GM18505 (cell line): Measurements from ENCODE around the gene MYBPC1.
"Not testable (repeated sequence)": the region's sequence is repeated elsewhere in the genome, so short reads cannot be mapped to it uniquely, and the experiment has no call there.

Source experiments
- ATAC-seq: cut with Tn5 transposase; IDR thresholded peaks from one replicate; pipeline ENCODE4 v1.9.1; 2021; ENCODE audit not compliant: unreplicated experiment
- POLR2A ChIP-seq: IDR thresholded peaks from 4 replicates; pipeline ENCODE4 v1.6.1; 2011; ENCODE audit warnings: borderline replicate concordance; ENCODE audit not compliant: insufficient read depth, insufficient read length; ENCODE audit errors: extremely low read depth

MYBPC1 gene, protein sequence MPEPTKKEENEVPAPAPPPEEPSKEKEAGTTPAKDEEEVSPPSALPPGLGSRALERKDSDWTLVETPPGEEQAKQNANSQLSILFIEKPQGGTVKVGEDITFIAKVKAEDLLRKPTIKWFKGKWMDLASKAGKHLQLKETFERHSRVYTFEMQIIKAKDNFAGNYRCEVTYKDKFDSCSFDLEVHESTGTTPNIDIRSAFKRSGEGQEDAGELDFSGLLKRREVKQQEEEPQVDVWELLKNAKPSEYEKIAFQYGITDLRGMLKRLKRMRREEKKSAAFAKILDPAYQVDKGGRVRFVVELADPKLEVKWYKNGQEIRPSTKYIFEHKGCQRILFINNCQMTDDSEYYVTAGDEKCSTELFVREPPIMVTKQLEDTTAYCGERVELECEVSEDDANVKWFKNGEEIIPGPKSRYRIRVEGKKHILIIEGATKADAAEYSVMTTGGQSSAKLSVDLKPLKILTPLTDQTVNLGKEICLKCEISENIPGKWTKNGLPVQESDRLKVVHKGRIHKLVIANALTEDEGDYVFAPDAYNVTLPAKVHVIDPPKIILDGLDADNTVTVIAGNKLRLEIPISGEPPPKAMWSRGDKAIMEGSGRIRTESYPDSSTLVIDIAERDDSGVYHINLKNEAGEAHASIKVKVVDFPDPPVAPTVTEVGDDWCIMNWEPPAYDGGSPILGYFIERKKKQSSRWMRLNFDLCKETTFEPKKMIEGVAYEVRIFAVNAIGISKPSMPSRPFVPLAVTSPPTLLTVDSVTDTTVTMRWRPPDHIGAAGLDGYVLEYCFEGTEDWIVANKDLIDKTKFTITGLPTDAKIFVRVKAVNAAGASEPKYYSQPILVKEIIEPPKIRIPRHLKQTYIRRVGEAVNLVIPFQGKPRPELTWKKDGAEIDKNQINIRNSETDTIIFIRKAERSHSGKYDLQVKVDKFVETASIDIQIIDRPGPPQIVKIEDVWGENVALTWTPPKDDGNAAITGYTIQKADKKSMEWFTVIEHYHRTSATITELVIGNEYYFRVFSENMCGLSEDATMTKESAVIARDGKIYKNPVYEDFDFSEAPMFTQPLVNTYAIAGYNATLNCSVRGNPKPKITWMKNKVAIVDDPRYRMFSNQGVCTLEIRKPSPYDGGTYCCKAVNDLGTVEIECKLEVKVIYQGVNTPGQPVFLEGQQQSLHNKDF

DNA sequence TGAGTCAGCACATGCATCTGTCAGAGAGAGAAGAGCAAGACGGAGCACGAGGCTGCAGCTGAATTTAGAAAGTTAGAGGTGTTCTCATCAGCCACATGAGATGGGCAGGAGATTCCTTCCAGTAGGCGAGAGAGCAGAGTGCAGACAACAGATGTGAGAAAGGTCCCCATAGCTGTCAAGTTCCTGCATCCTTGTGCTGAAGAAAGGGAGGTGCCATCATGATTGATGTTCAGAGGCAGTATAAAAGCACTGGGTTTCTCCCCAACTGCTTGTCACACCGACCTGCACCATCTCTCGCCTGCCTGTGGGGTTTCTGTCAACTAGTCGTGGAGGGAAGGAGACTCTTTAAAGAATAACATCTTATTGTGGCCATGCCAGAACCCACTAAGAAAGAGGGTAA is at the start of gene MYBPC1:
MYBPC1 (plus strand) TSS at position 272 of the 400 bp plus-strand sequence; CDS start at position 372, 100 bp downstream.
- TF ChIP-seq POLR2A = no peak
- no peak for ATAC-seq

DNA sequence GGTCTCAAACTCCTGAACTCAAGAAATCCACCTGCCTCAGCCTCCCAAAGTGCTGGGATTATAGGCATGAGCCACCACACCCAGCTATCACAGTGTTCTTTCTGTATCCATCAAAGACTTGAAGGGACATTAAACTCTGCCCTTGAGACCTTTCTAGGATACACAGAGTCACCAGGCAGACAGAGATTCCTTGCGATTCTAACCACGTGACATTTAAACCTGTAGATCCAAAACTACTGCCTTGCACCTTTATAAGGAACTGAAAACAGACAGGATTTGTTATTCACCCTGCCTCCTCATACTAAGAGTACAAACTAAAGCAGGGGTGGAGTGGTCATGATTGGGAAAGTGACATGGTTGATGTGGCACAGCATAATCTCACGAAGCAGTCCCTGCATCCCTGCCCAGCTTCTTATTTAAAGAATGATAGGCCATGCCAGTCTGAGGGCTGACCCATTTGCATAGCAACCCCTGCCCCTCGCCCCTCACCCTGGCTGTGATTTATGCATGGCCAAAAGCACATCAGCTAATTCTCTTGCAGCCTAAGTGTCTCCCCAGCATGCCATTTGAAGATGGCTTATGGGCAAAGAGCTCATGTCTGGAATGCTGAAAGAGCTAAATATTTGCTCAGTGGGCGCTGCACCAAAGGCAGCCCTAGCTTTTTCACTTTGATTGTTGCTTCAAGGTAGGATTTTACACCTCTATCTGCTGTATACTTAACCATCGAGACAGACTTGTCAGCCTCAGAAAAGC is 43.2 kb upstream of the MYBPC1 start:
- TF ChIP-seq POLR2A = no peak
- no peak for ATAC-seq

DNA sequence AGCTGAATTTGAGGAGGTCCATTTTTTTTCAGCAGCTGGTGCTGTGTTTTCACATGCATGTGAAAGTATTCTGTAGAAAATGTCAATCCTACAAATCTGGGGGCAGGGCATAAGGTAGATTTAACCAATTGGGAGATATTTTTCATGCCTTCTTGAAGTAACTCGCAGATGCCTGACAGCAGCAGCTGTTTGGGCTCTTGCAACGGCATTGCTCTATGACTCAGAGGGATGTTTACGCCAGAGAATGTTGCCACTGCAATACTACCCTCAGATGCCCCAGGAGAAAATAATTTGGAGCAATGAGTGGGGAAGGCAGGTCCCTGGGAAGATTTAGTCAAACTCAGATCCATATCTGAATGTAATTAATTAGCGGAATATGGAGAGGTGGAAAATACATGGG is 42.5 kb upstream of the MYBPC1 start:
- no peak for TF ChIP-seq POLR2A
- ATAC-seq = no peak

DNA sequence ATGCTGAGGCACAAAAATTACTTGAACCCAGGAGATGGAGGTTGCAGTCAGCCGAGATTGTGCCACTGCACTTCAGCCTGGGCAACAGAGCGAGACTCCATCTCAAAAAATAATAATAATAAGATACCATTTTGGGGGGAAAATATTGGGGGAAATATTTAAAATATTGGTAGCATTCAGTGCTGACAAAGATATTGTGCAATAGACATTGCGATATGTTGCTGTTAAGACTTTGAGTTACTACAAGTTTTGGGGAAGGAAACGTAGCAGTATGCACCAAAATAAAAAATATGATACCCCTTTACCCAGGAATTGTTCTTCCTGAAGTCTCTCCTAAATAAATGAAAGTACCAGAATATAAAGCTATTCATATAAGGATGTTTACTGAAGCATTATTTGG is 37.7 kb upstream of the MYBPC1 start:
- ATAC-seq = no peak
- TF ChIP-seq POLR2A = no peak

DNA sequence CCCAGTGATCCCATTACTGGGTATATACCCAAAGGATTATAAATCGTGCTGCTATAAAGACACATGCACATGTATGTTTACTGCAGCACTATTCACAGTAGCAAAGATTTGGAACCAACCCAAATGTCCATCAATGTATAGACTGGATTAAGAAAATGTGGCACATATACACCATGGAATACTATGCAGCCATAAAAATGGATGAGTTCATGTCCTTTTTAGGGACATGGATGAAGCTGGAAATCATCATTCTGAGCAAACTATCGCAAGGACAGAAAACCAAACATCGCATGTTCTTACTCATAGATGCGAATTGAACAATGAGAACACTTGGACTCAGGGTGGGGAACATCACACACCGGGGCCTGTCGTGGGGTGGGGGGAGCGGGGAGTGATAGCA is 36.0 kb upstream of the MYBPC1 start:
- ATAC-seq = not testable (repeated sequence)

DNA sequence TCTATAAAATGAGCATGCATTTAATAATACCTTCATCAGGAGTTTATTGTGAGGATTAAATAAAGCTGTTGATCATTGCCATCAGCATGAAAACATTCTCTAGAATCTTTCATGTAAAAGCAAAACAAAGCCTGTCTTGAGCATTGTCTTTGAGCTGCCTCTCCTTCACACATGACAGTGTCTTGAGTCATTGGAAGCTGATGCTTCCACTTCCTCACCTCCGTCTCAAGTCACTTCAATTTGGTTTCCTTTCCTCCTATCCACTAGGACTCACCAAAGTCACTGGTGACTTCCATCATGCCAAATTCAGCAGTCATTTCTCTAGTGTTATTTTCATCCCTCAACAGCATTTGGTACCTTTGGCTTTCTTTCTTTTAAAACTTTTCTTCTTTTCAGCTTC is 31.6 kb upstream of the MYBPC1 start:
- ATAC-seq = no peak

DNA sequence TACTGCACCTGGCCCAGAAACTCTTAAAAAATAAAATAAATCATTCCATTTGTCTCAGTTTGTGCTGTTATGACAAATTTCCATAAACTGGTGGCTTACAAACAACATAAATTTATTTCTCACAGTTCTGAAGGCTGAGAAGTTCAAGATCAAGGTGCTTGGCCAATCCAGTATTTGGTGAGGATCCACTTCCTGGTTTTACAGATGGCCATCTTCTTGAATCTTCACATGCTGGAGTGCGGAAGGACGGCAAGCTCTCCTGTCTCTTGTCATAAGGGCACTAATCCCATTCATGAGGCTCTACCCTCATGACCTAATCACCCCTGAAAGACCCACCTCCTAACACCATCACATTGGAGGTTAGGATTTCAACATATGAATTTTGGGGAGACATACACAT is 29.9 kb upstream of the MYBPC1 start:
- no peak for ATAC-seq
- TF ChIP-seq POLR2A = no peak

More for the DNA sequence above, 31.6 kb upstream of the MYBPC1 start:
- TF ChIP-seq POLR2A = no peak

DNA sequence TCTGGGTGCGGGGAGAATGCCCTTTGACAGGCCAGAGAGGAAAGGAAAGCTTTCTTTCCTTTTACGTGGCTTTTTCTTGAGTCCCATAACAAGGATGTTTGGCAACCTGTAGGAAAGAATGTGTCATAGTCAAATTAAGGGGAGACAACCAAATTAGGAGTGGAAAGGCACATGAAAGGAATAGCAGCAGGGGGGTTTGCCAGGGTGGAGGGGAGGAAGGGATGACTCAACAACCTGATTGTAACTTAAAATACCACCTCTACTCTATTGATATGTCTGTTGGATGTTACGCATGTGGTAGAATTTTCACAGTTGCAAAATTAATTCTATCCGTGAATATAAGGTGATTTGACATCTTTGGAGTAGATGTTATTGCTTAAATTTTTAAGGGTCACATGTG is 28.5 kb upstream of the MYBPC1 start:
- no peak for TF ChIP-seq POLR2A
- no peak for ATAC-seq

DNA sequence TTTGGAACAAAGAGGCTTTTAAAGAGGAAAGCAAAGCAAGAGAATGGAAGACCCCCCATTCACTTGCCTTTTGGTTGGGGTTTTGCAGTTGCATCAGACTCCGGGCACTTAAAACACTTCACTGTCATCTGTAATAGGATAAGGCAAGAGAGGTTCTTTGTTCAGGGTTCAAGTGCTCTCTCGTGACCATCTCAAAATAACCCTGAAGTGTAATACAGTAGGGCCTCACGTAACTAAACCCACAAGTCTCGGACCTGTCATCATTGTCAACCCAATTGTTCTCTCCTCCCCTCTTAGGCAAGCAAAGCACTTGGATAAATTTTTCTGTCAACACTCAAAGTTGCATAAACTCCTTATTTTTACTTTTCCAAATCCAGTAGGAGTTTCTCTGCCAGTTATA is 26.9 kb upstream of the MYBPC1 start:
- TF ChIP-seq POLR2A = no peak
- no peak for ATAC-seq

DNA sequence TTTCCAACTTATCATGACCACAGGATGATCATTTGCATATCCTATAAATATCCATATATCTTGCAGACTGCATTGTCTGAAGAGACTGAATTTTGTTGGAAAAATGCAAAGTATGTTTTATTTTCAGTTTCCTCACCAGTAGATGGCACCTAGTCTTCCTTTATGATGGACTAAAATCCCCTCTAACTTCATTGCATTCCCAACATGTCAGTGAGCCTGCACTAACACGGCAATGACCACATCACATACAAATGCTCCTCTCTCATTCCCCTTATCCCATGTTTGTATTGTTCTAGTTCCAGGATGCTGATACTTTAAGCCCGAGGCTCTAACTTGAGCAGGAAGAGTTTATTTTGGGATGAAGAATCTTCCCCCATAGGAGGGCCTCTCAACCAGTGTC is 24.7 kb upstream of the MYBPC1 start:
- no peak for TF ChIP-seq POLR2A
- ATAC-seq = no peak

DNA sequence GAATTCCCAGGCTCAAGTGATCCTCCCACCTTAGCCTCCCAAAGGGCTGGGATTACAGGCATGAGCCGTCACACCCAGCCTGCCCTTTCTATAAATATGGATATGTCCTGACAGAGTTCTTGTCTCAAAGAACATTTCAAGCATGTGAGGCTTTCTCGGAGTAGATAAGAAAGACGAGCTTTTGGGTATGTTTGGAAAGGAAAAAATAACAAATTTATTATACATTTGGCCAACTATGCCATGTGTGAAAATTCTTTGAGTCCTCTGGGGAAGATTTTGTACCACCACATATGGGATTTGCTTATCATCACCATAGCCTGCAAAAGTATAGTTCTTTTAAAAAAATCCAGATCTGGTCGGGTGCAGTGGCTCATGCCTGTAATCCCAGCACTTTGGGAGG is 23.7 kb upstream of the MYBPC1 start:
- no peak for TF ChIP-seq POLR2A
- ATAC-seq = no peak

DNA sequence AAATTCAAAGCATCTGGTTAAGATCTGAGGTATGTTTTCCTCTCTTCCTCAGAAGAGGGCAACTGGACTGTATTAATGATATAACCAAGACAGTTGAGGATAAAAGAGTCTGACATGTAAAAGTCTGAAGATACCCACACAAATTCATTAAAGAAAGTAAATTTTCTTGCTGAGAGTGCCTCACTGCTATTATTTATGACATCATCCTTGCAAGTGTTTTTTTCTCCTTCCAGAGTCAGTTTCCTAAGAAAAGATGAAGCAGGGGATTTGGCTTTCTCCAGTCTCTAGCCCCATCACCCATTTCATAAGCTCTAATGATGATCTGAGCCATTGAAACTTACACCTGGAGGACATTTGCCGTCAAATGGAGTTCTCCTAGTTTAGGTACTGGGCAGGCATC is 21.0 kb upstream of the MYBPC1 start:
- no peak for TF ChIP-seq POLR2A
- no peak for ATAC-seq

DNA sequence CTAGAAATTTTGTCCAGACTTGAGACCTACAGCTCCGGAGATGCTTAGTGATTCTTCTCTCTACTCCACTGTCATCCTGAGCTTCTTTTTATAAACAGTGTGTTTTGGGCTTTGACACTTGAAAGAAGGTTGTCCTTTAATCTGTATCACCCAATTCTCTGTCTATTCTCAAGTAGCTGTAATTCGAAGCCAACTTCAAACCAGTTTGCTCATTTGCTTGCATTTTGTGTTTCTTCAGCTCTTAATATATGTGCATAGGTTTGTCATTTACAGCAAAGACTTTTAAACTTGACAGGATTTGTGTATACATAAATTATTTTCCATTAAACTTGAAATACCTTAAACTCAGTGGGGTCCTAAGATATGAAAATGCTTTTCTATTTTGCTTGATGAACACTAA is 16.4 kb upstream of the MYBPC1 start:
- TF ChIP-seq POLR2A = no peak

More for the DNA sequence above, 16.4 kb upstream of the MYBPC1 start:
- ATAC-seq = no peak
